Right lobe of liver (tissue), 6 donors: ENCODE measurements around the gene HTR4. TPM values are rescaled to one million over a fixed set of nuclear protein-coding genes. Genes with fewer than 3 reads are reported as not detected.

Experiments used
- ATAC-seq, 4 donors: fragments of 200-7000 bp; cut with Tn5 transposase; one replicate each; pipeline ENCODE4 v1.9.1; 2020; ENCODE audit warnings: mild to moderate bottlenecking in 4 of 4, moderate library complexity in 4 of 4
- DNase-seq, 3 donors: peaks; one replicate each; pipeline ENCODE4 v3.0.0-alpha.2; 2020
- H3K27ac ChIP-seq, 3 donors: fragments of 200-600 bp; one replicate each; pipeline ENCODE4 v1.8.0; 2022
- H3K27me3 ChIP-seq, 2 donors: fragments of 200-600 bp; one replicate each; pipeline ENCODE4 v1.8.0; 2022
- H3K36me3 ChIP-seq, 4 donors: fragments of 200-600 bp; sonication (generic) in 1 of 4; one replicate each; pipeline versions ENCODE4 v1.5.1 to v1.8.0; 2017 to 2022; ENCODE audit warnings: control low read depth in 1 of 4
- H3K4me1 ChIP-seq, 4 donors: fragments of 200-600 bp; sonication (generic) in 1 of 4; one replicate each; pipeline versions ENCODE4 v1.5.1 to v1.8.0; 2017 to 2022; ENCODE audit warnings: control low read depth in 1 of 4
- H3K4me3 ChIP-seq, 3 donors: fragments of 200-600 bp; one replicate each; pipeline ENCODE4 v1.8.0; 2022
- H3K9me3 ChIP-seq, 4 donors: fragments of 200-600 bp; sonication (generic) in 1 of 4; one replicate each; pipeline versions ENCODE4 v1.5.1 to v1.8.0; 2017 to 2022; ENCODE audit warnings: control low read depth in 1 of 4
- CTCF ChIP-seq, 4 donors: fragments of 200-600 bp in 3 of 4; fragments of 450-650 bp in 1 of 4; IDR thresholded peaks; one replicate each; pipeline versions ENCODE4 v1.5.1 to v1.8.0; 2016 to 2022; ENCODE audit warnings: antibody characterized with exemption in 4 of 4, mild to moderate bottlenecking in 2 of 4
- POLR2A ChIP-seq: fragments of 450-650 bp; IDR thresholded peaks from one replicate; pipeline ENCODE4 v1.6.1; 2017; ENCODE audit warnings: antibody characterized with exemption, mild to moderate bottlenecking
- WGBS: methylation state at CpG from one replicate; pipeline ENCODE4 v1.1.6; 2018; ENCODE audit warnings: low coverage, low lambda C conversion rate; ENCODE audit not compliant: insufficient coverage; ENCODE audit errors: missing lambda C conversion rate; 5-methylcytosine and 5-hydroxymethylcytosine counted together
- intact Hi-C, 2 donors: fragments of 100-400 bp; cut with DNase I; formaldehyde crosslinking; loops; one replicate each; pipeline versions ENCODE4 v1.11.2 to v1.14.1; 2022
- total RNA-seq, 6 experiments: library from RNA; depleted of rRNA in 2 of 6; stranded (reverse); fragments of >200 nt in 2 of 6; fragmentation: NEBNext Ultra II Directional in 3 of 6; extraction: Animal tissue kit (Norgen Biotek cat#: 25700) in 3 of 6; gene quantifications; one replicate each; pipeline versions ENCODE4 v1.1.0 to v1.2.4, GENCODE V29; 2016 to 2023
- donor health status: DM: no; HTN: yes; CAD: no.
- donor health status: DM: no; HTN: no; CAD: no.
- donor health status: DM: no; HTN: no; CAD: no.
- donor health status: DM: no; HTN: yes; CAD: no.
- donor health status: DM: no; HTN: yes; CAD: no.

The HTR4 gene
- total RNA-seq, 6 experiments from 2014 or later = 0.12 to 0.23 (median 0.13) TPM; not detected in 3

- WGBS = 35% methylated on average over 1 of the region's 1 CpG
- ATAC-seq = no peak
- no peak for DNase-seq
- TF ChIP-seq POLR2A (no peak), CTCF (IDR thresholded peaks at IDR 0.05) (no peak)
- Histone ChIP-seq H3K4me1 (no peaks in the 10 kb centered on the region), H3K4me3 (no peak overlapping the region), H3K27me3 (no peaks in the 10 kb centered on the region), H3K27ac (no peak overlapping the region), H3K36me3 (peaks cover 4 to 47% (median 23%) of the 10 kb centered on the region in 4 donors), H3K9me3 (no peaks in the 10 kb centered on the region)
- intact Hi-C loops = loop anchor here (5.0 to 10.0 kb wide), 2 partner anchors 282 to 284 kb away; no protein-coding TSS in a partner anchor
Observed at GRCh38 chr5:148443241-148443640, 211.1 kb downstream of the HTR4 start.

- Histone ChIP-seq H3K27ac (no peak overlapping the region), H3K36me3 (peaks cover 4 to 87% (median 32%) of the 10 kb centered on the region in 4 donors), H3K9me3 (no peaks in the 10 kb centered on the region), H3K27me3 (no peaks in the 10 kb centered on the region), H3K4me1 (no peaks in the 10 kb centered on the region), H3K4me3 (no peak overlapping the region)
- no peak for DNase-seq
- no peak for TF ChIP-seq POLR2A
- TF ChIP-seq CTCF (IDR thresholded peaks at IDR 0.05) = no peak
- no peak for ATAC-seq
- intact Hi-C loops = no loop called here
- 39% methylated on average over 2 of the region's 2 CpGs for WGBS
Observed at GRCh38 chr5:148438933-148439332, 215.4 kb downstream of the HTR4 start.

- intact Hi-C loops = no loop called here
- H3K9me3 ChIP-seq = no peaks in the 10 kb centered on the region
- H3K36me3 ChIP-seq = peaks cover 4 to 89% (median 32%) of the 10 kb centered on the region in 4 donors
Observed at GRCh38 chr5:148437249-148437648, 217.1 kb downstream of the HTR4 start.

GRCh38 chr5:148436029-148436428 is 218.3 kb downstream of the HTR4 start:
- DNase-seq (no peak), ATAC-seq (no peak)
- 98% methylated on average over 3 of the region's 3 CpGs for WGBS
- no peaks in the 10 kb centered on the region for H3K9me3 ChIP-seq
- intact Hi-C loops = no loop called here
- H3K27ac ChIP-seq = no peak overlapping the region
- no peaks in the 10 kb centered on the region for H3K4me1 ChIP-seq
- no peaks in the 10 kb centered on the region for H3K27me3 ChIP-seq
- H3K4me3 ChIP-seq = no peak overlapping the region
- TF ChIP-seq POLR2A = no peak
- TF ChIP-seq CTCF (IDR thresholded peaks at IDR 0.05) = no peak
- peaks cover 4 to 77% (median 27%) of the 10 kb centered on the region in 4 donors for H3K36me3 ChIP-seq

More at GRCh38 chr5:148437249-148437648, 217.1 kb downstream of the HTR4 start:
- WGBS = 77% methylated on average over 6 of the region's 6 CpGs
- TF ChIP-seq POLR2A (no peak), CTCF (IDR thresholded peaks at IDR 0.05) (no peak)
- Histone ChIP-seq H3K27ac (no peak overlapping the region), H3K27me3 (no peaks in the 10 kb centered on the region), H3K4me3 (no peak overlapping the region), H3K4me1 (no peaks in the 10 kb centered on the region)
- DNase-seq (no peak), ATAC-seq (no peak)

GRCh38 chr5:148433826-148434225 is 220.5 kb downstream of the HTR4 start:
- no peak overlapping the region for H3K4me3 ChIP-seq
- H3K9me3 ChIP-seq = no peaks in the 10 kb centered on the region
- no peak overlapping the region for H3K27ac ChIP-seq
- TF ChIP-seq CTCF (IDR thresholded peaks at IDR 0.05) (no peak), POLR2A (no peak)
- 96% methylated on average over 2 of the region's 3 CpGs for WGBS
- intact Hi-C loops = no loop called here
- DNase-seq (no peak), ATAC-seq (no peak)
- peaks cover 0 to 55% (median 12%) of the 10 kb centered on the region in 4 donors for H3K36me3 ChIP-seq
- no peaks in the 10 kb centered on the region for H3K27me3 ChIP-seq
- H3K4me1 ChIP-seq = no peaks in the 10 kb centered on the region
